GM19043 (cell line): Measurements from ENCODE around the gene PPOX.

Experiments used
- ATAC-seq: cut with Tn5 transposase; IDR thresholded peaks from one replicate; pipeline ENCODE4 v1.9.1; 2021; ENCODE audit warnings: low read depth; ENCODE audit not compliant: unreplicated experiment

The PPOX gene

DNA sequence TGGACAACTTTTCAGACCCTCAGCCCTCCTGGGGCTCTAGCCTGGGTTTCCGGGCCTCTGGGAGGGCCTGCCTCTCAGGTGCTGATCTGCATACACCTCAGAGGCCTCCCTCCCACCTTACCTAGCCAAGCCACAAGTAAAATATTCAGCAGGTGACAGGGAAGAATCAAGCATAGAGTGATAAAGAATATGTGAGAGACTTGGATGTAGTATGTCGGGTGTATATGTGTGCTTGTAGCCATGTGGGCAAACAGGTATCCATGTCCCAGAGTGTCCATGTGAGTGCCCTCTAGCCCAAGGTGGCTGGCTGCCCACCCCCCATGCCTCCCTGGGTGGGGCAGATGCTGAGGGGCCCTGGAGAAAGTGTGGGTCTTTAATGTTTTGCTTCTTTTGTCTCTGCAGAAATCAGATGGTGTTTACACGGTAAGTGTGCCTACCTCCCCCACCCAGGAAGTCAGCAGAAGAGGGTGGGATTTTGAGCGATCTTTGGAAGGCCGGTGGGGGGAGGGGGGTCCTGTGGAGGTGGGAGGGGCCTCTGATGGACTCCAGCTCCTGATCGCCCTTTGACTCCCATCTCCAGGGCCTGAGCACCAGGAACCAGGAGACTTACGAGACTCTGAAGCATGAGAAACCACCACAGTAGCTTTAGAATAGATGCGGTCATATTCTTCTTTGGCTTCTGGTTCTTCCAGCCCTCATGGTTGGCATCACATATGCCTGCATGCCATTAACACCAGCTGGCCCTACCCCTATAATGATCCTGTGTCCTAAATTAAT, 52.3 kb downstream of the PPOX start:
- no peak for ATAC-seq

DNA sequence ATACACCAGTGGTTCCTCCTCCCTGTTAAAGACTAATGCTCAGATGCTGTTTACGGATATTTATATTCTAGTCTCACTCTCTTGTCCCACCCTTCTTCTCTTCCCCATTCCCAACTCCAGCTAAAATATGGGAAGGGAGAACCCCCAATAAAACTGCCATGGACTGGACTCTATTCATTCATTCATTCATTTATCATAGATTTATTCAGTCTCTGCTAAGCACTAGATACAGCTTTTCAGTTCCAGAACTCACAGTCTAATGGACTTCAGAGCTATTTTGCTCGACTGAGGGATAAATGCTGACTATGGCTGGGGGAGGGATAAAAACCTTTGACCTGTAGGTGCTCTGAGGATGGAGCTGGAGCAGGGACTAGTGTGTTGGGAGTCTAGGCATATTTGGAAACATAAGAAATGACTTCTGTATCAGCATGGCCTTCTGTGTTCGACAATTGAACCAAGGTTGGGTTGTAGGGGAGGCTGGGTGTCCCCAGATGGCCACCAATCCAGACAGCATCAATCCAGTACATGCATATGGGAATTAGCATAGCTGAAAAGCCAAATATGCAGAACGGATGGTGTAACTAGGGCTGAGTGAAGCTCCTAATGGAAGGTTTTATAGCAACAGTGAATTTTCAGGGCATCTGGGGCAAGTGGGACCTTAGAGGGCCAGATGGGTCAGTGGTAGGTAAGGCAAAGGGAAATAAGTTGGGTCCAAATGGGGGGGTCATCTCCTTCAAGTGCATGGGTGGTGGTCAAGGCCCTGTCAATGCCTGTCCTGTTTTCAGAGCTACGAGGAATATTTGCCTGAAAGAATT, 53.1 kb downstream of the PPOX start:
- no peak for ATAC-seq

DNA sequence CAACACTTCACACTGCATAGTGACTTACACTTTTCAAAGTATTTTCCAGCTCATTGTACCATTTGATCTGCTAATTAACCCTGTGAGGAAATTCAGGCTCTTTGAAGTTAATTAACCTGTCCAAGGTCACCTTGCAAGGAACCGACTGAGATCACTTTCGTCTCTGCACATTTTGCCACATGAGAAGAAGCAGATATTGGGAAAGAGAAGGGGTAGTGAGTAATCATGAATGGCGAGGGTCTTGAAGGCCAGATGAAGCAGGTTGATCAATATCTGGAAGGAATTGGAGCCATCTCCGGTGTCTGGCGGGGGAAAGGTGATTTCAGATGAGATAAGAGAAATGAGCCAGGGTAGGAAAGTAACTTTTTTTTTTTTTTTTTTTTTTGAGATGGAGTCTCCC, 53.8 kb downstream of the PPOX start:
- ATAC-seq = no peak
